ENCODE measurements around the gene BTBD16.

The BTBD16 gene

GRCh38 chr10:122342293-122343134, 71.4 kb downstream of the BTBD16 start:
- peak; percentile 9 to 28 for DNase-seq (ENCODE audit: low read depth in 1 of 2, low spot score in 1 of 2)

GRCh38 chr10:122343135-122343800, 72.2 kb downstream of the BTBD16 start:
- no peak for DNase-seq (ENCODE audit: low read depth in 1 of 2, low spot score in 1 of 2)

- DNase-seq (ENCODE audit: low read depth in 1 of 2, low spot score in 1 of 2): no peak
Observed at GRCh38 chr10:122343936-122344335, 72.8 kb downstream of the BTBD16 start.

- no peak for DNase-seq (ENCODE audit: low read depth in 1 of 2, low spot score in 1 of 2)
Observed at GRCh38 chr10:122344741-122345258, 73.7 kb downstream of the BTBD16 start.

- no peak for DNase-seq (ENCODE audit: low read depth in 1 of 2, low spot score in 1 of 2)
Observed at GRCh38 chr10:122346326-122346950, 75.3 kb downstream of the BTBD16 start.

GRCh38 chr10:122347170-122347841, 76.2 kb downstream of the BTBD16 start:
- DNase-seq (ENCODE audit: low read depth in 1 of 2, low spot score in 1 of 2): no peak

GRCh38 chr10:122348512-122348911, 77.4 kb downstream of the BTBD16 start:
- DNase-seq (ENCODE audit: low read depth in 1 of 2, low spot score in 1 of 2): no peak

- DNase-seq (ENCODE audit: low read depth in 1 of 2, low spot score in 1 of 2): no peak
Observed at GRCh38 chr10:122348935-122349361, 77.9 kb downstream of the BTBD16 start.

GRCh38 chr10:122349758-122350369, 78.8 kb downstream of the BTBD16 start:
- no peak for DNase-seq (ENCODE audit: low read depth in 1 of 2, low spot score in 1 of 2)

- no peak for DNase-seq (ENCODE audit: low read depth in 1 of 2, low spot score in 1 of 2)
Observed at GRCh38 chr10:122350893-122351292, 79.8 kb downstream of the BTBD16 start.

- DNase-seq (ENCODE audit: low read depth in 1 of 2, low spot score in 1 of 2): no peak
Observed at GRCh38 chr10:122352817-122353525, 81.9 kb downstream of the BTBD16 start.

GRCh38 chr10:122354383-122354782, 83.3 kb downstream of the BTBD16 start:
- DNase-seq (ENCODE audit: low read depth in 1 of 2, low spot score in 1 of 2): no peak

GRCh38 chr10:122357685-122358084, 86.6 kb downstream of the BTBD16 start:
- no peak for DNase-seq (ENCODE audit: low read depth in 1 of 2, low spot score in 1 of 2)

GRCh38 chr10:122359621-122360020, 88.5 kb downstream of the BTBD16 start:
- DNase-seq (ENCODE audit: low read depth in 1 of 2, low spot score in 1 of 2): no peak

GRCh38 chr10:122361046-122361445, 90.0 kb downstream of the BTBD16 start:
- no peak for DNase-seq (ENCODE audit: low read depth in 1 of 2, low spot score in 1 of 2)

- DNase-seq (ENCODE audit: low read depth in 1 of 2, low spot score in 1 of 2): no peak
Observed at GRCh38 chr10:122362031-122362592, 91.0 kb downstream of the BTBD16 start.

GRCh38 chr10:122362621-122363020, 91.5 kb downstream of the BTBD16 start:
- no peak for DNase-seq (ENCODE audit: low read depth in 1 of 2, low spot score in 1 of 2)

- no peak for DNase-seq (ENCODE audit: low read depth in 1 of 2, low spot score in 1 of 2)
Observed at GRCh38 chr10:122363311-122363710, 92.2 kb downstream of the BTBD16 start.

GRCh38 chr10:122363722-122364463, 92.8 kb downstream of the BTBD16 start:
- no peak for DNase-seq (ENCODE audit: low read depth in 1 of 2, low spot score in 1 of 2)

Measured in stimulated activated CD4-positive, alpha-beta T cell treated with anti-CD3 and anti-CD28 coated beads, Interleukin-15, amount 100 ng/mL, for 1 hour (primary cell).